ENCODE results near the gene EPS8L2. TPM values are rescaled to one million over a fixed set of nuclear protein-coding genes. Genes with fewer than 3 reads are reported as not detected.

Gene EPS8L2
- total and polyA plus RNA-seq, 9 of the 15 experiments (the other 6 are each of a cell fraction or from before 2014, with no cell fraction given) = 0.75 to 17.0 (median 3.7) TPM

GRCh38 chr11:706957-707816 lies 1.2 kb downstream of the EPS8L2 start:
- Histone ChIP-seq H3K9me1 (ENCODE audit: control insufficient read depth, insufficient read depth, low read length) (no peaks in the 10 kb centered on the region), H3K4me2 (ENCODE audit: insufficient read depth, low read length) (0 out of 2 replicates have a peak overlapping the region, but pooled peaks have one; percentile 58), H3K4me3 (peak overlapping the region; percentile 39; the same call in 1 of the 2 replicates), H3K9ac (ENCODE audit: insufficient read depth in 1 of 2, low read depth in 2 of 2, low read length in 2 of 2) (peak overlapping the region; percentile 30 to 87; a peak in 3 of 4 replicates), H2AFZ (ENCODE audit: low read depth, low read length) (no peak overlapping the region), H3K9me3 (replicated peaks; ENCODE audit: control insufficient read depth, insufficient read depth, low read depth, low read length) (no peaks in the 10 kb centered on the region), H3K27ac (ENCODE audit: extremely low read depth, low read depth, low read length) (no peak overlapping the region), H4K20me1 (replicated peaks; ENCODE audit: control insufficient read depth, insufficient read depth, low read length) (no peaks in the 10 kb centered on the region), H3K27me3 (ENCODE audit: control insufficient read depth in 2 of 2, insufficient read depth in 2 of 2, low read length in 2 of 2) (no peaks in the 10 kb centered on the region), H3K79me2 (ENCODE audit: control insufficient read depth, insufficient read depth, low read length) (no peaks in the 10 kb centered on the region), H3K4me1 (replicated peaks in 1 of 2; ENCODE audit: control insufficient read depth in 2 of 2, insufficient read depth in 2 of 2, low read length in 2 of 2) (peaks cover 6 to 82% of the 10 kb centered on the region in 2 experiments), H3K36me3 (ENCODE audit: control insufficient read depth, insufficient read depth, low read length) (peaks cover 5% of the 10 kb centered on the region; the same call in 1 of the 3 replicates)
- in situ Hi-C loops (cut with MboI) = no loop called here
- intact Hi-C loops (cut with micrococcal nuclease) = no loop called here
- ChIA-PET CTCF (ENCODE audit: low intra/inter-chr PET ratio) (no interaction called here), POLR2A (interaction anchor here (0.6 kb wide), 2 partner anchors 39 to 56 kb away, joined by 3 to 4 read pairs; no protein-coding TSS in a partner anchor)
- FAIRE-seq = no peak
- ATAC-seq = no peak
- no TSS peak for BruUV-seq (replicated peaks)
- TF ChIP-seq SAFB (IDR thresholded peaks at IDR 0.05; ENCODE audit: borderline replicate concordance, low read depth, low read length) (no peak), TFAP4 (CRISPR knock-in tag; IDR thresholded peaks at IDR 0.05; ENCODE audit: borderline replicate concordance) (0 out of 2 replicates have a peak, but pooled peaks have one; percentile 35), ZBTB1 (CRISPR knock-in tag; IDR thresholded peaks at IDR 0.05; ENCODE audit: borderline replicate concordance, low read depth) (0 out of 2 replicates have a peak, but pooled peaks have one; percentile 19), ERF (CRISPR knock-in tag; IDR thresholded peaks at IDR 0.05) (no peak)
- 65% methylated on average over 15 of the region's 30 CpGs for WGBS (ENCODE audit: insufficient coverage, low coverage, missing lambda C conversion rate)
- DNase-seq (ENCODE audit: extremely low read depth in 1 of 4, low spot score in 3 of 4) = peak in 2 of 4 experiments; percentile 56 to 61
